T1000 (cell line): Measurements from ENCODE around the gene INPP4B.
A peak's percentile ranks its signal among the peaks of the same experiment; 100 is the strongest.

ENCODE experiments used
- DNase-seq: peaks from one replicate; lab custom pipeline; 2025; ENCODE audit warnings: mixed read lengths; lab: John Stamatoyannopoulos, UW

The INPP4B gene

DNA sequence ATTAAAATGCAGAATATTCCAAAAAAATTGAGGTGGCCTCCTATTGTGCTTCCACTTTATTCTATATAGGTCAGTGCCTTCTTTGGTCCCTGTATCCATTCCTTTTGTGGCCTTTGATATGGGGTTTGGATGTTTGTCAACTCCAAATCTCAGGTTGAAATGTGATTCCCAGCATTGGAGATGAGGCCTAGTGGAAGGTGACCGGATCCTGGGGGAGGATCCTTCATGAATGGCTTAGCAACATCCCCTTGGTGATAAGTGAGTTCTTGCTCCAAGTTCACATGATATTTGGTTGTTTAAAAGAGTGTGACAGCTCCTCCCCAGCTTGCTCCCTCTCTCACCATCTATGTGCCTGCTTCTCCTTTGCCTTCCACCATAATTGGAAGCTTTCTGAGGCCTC, 380.6 kb downstream of the INPP4B start:
- no peak for DNase-seq

DNA sequence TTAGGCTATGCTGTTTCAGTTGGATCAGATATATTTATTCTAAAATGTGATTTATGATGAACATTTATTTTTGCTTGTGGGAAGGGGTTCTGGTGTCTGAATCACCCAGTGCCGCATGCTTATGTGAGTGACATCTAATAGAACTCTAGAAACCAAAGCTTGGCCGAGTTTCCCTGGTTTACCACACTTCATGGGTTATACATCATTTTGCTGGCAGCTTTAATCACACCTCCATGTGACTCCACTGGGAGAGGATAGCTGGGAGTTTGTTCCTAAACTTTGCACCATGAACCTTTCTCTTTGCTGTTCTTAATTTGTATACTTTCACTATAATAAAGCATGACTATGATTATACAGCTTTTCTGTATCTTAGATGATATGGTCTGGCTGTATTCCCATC, 382.9 kb downstream of the INPP4B start:
- DNase-seq = no peak

DNA sequence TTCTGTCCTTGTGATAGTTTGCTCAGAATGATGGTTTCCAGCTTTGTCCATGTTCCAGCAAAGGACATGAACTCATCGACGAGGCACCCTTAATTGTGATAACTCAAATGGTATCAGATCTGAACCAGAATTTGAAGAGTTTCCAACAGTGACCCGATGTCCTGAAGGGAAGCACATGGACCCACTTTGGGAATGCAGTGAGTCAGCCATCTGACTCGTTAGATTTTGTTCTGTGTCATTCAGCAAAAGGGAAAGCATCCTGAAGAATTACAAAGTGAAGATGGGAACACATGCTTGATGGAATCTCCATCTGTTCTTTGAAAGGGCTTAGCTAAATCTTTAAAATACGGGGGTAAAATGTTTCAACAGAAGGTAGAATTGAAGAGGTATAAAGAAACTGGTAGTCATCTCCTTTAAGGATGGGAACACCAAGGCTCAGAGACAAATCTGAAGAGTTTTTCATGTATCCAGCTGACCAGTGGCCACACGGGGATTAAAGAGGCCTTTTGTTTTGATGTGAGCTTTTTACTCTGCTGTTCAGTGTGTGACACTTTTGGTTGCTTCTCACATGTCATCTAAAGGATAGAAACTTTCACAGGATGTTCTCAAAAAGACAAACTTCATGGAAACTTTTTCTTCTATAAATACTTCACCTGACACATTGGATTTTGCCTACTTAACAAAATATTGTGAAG, 393.8 kb downstream of the INPP4B start:
- no peak for DNase-seq

DNA sequence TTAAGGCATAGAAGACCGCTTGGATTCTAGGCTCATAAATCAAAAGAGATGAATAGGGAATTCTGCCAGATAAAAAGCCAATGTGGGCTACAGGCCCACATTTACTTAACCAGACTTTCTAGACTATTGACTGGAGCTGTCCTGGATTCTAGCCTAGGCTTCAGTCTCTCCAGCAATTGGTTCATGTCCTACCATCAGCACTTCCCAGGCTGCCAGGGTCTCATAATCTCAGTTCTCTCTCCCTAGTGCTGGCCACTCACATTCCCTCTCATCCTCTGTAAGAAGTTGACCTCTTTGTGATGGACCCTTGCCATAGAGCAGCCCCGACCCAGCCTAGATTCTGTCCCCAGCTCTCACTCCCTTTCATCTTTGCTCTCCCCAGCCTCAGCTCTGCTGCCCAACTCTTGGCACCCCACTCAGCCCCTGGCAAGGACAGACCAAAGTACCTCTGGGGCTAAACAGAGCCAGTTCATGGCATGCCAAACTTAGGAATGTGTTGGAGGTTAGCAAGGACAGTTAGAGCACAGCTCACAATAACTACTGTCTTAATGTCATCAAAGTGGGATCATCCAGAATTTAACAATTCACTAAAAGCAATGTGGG, 396.2 kb downstream of the INPP4B start:
- DNase-seq = no peak

DNA sequence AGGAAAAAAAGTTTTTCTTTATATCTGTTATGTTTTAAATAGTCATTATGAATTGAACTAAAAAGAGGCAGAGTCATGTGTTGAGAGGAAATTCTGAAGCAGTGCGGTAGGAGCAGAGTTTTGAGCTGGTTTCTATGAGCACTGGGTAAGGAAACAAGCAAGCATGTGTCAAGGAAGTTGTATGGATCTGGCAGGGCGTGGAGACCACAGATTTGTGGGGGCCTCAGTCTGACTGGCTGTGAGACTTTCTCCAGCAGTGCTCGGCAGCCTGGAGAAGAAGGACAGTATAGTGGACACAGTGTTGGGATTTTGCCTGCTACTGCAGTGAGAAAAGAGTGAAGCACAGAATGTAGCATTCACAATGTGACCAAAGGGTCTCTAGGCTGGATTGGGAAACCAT, 399.1 kb downstream of the INPP4B start:
- no peak for DNase-seq

DNA sequence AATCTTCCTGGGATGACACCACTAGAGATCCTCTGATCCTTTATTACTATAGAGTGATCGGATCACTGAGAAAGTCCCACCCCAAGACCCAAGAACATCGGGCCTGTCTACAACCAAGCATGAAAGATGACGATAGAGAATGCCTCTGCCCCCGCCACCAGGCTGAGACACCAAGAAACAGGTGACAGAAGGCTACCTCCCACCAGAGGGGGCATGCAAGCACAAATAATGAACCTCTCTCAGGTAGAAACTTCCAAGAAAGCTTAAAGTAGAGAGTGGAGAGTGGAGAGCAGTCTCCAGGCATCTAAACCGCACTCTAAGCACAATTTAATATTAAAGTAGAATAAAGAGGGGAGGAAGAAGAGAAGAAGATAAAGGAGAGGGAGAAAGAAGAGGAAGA, 402.6 kb downstream of the INPP4B start:
- no peak for DNase-seq

DNA sequence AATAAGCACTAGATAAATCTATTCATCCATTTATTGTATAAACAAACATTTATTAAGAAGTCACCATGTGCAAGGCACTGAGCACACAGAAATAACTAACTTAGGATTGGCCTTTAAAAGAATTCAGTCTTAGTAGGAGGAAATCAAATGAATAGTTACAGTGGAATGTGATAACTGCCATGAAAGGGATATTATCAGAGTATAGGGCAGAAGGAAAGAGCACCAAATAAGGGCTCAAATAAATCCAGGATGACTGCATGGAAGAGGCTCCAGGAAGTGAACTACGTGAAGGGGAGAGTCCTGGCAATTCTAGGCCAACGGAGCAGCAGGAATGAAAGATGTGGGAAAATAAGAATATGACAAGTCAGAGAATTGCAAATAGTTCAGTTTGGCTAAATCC, 406.0 kb downstream of the INPP4B start:
- DNase-seq = no peak

DNA sequence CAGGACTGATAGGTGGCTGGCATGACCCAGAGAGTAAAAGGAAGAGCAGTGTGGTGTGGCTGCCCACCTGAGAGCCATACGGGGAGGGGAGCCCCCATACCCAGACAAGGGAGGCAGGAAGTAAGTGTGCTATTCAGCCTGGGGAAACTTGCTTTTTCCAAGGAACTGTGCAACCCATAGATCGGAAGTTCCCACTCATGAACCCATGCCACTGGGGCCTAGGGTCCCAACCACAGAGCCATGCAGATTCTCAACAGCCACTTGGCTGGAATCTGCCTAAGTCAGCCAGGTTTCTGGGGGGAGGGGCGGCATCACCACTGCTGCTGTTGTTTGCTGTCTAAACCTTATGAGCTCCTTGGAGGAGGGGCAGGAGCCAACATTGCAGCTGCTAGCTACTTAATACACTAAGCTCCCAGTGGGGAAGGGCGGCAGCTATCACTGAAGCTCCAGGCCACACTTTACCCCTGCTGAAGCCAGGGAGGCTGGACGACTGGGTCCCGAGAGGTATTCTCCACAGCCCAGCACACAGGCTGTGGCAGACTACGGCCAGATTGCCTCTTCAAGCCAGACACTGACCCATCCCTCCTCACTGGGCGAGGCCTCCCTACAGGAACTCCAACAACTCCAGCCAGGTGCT, 410.4 kb downstream of the INPP4B start:
- no peak for DNase-seq

DNA sequence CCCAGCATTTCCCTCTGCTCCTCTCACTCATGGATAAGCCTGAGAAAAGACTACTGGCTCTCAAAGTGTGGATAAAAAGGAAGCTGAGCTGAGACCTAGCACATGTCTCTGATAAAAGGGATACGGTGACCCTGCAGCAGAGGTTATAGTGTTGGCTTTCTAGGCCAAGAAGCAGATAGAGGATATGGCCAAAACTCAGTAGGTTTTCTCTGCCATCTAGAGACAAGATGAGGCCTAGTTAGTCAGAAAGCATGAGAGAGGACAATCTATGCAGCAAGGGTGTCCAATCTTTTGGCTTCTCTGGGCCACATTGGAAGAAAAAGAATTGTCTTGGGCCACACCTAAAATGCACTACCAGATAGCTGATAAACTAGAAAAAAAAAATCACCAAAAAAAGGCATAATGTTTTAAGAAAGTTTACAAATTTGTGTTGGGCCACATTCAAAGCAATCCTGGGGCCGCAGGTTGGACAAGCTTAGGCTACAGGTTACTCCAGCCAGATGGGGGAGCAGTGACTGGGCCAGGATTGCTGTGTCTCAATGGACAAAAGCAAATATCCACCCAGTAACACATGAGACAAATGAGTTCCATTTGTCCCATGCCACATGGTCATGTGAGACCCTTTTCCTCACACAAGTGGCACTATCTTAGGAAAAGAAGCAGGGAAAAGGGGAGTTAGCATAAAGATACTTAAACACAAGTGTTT, 411.4 kb downstream of the INPP4B start:
- DNase-seq = no peak

DNA sequence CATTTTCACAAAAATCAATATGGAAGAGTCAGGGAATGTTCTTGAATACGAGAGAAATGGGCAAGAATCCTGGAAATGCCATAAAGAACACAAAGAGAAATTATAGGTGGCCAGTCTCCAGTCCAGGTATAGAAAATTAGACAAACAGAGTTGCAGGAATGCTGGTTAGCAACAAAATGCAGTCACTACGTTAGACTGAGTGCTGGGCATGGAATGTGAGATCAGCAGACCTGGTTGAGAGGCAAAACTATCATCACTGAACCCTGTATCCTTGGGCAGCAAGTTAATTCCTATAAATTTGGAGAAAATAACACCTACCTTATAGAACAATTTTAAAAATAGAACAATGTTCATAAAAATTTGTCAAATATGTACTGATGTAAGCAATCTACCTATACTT, 417.4 kb downstream of the INPP4B start:
- DNase-seq = no peak

DNA sequence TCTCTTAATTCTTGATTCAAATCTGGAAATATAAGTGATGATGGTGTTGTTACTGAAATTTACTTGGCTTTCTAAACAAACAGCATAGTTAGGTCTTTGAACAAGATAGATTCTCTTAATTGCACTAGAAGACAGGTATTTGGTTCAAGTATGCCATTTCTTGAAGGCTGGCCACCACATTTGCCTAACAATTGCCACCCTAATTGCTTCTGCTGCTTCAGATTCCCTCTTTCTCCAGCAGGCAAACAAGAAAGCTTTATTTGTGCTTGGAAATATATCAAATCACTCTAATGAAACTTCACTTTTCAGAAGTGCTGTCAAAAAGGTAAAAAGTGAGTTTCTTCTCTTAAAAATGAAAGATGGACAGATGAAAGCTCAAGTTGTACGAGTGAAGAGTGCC, 418.6 kb downstream of the INPP4B start:
- DNase-seq = no peak

DNA sequence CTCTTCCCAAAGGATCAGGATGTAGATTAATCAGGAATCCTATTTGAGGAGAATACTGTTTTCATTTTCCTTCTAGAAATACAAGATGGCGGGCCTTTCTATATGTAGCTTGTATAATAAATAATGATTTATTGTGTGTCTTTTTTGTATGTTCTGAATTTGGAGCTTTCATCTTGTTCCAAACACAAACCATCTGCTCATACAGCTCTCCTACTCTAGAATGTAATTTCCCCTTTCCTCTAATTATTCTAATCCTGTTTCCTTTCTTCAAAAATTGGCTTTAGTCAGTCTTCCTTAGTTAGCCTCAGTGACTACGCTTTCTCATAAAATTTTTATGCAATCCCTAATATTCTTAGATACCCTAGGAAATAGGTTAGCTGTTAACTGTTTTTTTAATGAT, 422.2 kb downstream of the INPP4B start:
- no peak for DNase-seq

DNA sequence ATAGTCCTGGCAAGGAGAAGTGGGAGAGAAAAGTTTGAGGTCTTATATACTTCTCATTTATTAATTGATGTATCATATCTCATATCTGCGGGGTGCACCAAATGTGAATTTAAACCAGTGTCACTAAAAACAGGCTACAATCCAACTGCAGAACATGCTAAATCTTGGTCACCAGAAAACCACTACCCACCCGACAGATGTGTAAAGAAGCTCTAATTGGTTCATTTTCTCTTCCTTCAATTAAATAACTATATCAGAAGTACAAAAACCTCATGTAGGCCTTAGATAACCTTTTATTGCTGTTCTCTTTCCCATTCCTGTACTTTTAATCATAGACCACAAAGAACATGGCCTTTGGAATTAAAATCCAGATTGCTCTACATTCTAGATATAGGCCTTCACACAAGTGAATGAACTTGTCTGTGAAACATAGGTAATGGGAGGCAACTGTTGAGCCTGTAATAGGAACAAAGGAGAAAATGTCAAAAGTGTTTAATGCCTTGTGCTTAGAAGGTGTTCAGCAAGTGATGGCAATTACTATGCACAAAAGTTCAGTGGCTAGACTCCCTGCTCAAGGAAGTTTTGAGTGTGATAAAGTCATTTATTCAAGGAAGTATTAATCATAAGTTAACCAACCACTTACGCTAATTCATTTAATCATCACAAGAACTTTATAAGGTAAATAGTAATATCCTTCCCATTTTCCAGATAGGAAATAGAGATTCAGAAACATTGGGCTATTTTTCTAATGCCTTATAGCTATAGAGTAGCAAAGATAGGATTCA, 425.6 kb downstream of the INPP4B start:
- DNase-seq = no peak

DNA sequence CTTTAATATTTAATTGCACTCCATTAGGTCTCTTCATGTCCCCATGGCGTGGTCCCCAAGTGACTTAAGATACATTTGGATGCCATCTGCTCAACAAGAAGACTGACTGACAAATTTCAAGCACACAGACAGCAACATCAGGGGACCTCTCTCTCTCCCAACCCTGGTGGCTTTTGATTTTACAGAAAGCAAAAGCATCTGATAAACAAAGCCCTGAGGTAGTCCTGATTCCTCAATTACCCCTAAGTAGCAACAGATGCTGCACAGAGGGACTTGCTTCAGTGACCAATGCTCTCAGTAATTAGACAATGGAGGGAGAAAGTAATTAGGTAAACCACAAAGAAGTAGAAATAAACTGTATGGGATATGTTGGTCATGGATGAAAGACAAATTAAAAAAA, 426.4 kb downstream of the INPP4B start:
- no peak for DNase-seq

DNA sequence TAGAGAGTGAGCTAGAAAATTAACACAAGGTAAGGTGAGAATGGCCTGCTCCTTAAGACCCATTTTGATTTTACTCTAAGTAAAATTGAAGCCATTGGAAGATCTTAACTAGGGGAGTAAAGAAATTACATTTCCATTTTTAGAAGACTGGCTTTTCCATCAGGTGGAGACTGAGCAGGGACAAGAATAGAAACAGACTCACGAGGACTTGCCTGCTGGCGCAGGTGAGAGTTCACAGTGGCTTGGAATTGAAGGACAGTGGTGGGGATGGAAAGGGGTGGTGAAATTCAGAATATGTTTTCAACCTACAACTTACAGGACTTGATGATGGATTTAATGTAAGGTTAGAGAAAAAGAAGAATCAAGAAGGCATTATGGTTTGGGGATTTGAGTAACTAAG, 427.4 kb downstream of the INPP4B start:
- DNase-seq = no peak

DNA sequence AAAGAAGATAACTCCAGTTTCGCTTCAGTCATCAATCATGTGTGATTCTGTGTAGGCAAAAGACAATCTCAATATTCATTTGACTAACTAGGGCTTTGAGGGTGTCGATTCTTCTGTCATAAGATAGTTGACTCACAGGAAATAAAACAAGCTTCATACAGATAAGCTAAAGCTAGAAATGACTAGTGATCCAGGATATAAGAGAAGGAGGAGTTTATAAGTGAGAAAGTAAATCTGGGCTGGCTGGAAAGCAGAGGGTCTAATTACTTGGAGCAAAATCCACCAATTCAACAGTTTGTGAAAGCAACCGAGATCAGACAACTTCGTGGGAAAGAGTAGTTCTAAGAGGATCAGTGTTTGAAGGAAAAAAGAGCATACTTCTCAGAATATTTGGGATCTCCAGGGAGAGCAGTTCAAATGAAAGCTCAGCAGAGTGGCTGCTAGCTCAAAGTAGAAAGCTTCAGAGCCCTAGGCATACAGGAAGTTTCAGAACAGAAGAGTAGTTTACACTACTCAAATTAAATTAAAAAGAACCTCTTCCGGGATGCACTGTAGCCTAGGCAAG, 429.3 kb downstream of the INPP4B start:
- no peak for DNase-seq

DNA sequence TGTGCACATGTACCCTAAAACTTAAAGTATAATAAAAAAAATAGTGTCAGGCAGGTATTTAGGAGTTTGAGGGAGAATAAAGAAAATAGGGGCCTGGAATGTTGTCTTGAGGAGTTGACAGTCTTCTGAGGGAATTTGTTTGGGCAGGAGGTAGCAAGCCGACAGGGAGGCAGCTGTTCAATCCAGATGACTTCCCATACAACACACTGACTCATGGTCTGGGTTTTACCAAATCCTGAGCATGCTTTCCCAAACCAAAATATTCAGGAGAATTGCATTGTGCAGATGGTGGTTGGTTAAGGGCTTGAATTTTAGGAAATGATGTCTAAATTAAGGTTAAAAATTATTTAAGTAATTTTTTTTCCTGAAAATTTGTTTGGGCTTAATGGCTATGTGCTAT, 430.0 kb downstream of the INPP4B start:
- no peak for DNase-seq

DNA sequence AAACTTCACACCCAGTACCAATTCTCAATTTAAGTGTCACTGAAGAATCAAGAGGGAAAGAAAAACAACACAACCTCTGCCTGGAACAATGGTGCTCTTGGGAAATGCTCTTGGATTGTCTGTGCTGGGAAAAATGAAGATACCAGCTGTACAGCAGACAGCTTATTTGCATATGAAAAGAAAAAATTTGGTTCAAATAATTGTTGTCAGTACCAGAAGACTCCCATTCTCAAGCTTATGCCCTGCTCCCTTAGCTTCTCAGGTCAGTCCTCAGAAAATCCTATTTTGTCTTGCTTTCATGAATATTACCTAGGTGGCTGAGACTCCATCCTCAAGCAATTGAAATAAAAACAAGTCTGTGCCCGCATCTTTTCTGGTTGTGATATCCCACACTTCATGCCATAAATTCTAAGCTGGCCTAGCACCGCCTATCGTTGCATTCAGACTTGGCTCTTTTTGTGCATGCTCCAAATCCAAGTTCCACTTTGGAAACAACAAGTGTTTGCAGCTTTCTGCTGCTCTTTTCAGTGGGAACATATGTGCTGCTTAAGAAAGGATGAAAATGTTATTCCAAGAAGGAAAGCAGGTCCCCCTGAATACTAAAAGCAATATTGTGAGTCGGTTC, 431.6 kb downstream of the INPP4B start:
- DNase-seq = no peak

DNA sequence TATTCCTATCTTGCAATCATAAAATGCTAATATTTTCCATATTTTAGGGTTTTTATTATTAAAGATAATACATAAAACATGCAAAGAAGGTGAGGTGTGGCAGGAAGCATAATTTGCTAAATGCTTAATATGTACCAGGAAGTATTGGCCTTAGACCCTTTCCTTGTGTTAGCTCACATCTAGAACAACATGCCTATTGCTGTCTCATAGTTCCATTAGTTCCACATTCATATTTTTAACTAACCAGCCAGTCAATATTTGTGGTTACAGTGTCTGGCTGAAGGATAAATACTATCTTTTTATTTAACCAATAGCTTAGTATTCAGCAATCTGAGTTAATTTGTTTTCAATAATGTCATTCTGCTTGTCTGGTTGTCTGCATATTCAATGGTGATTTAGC, 432.6 kb downstream of the INPP4B start:
- DNase-seq = no peak

DNA sequence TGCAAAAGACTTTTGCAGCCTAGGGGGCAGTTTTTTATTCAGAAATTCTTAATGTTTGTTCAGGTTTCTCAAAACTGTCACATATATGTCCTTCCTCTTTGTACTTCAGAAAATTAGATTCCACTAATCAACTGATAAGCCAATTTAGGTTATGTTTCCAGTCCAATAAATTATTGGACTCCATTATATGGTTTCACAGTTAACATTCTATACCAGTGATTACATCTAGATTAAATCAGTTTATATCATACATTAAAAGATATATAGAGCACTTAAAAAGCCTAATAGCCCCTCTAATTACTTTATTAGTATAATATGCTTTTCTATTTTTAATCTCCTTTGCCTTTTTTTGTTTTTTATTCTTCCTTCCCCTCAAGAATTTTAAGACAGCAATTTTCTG, 434.1 kb downstream of the INPP4B start:
- DNase-seq = no peak

DNA sequence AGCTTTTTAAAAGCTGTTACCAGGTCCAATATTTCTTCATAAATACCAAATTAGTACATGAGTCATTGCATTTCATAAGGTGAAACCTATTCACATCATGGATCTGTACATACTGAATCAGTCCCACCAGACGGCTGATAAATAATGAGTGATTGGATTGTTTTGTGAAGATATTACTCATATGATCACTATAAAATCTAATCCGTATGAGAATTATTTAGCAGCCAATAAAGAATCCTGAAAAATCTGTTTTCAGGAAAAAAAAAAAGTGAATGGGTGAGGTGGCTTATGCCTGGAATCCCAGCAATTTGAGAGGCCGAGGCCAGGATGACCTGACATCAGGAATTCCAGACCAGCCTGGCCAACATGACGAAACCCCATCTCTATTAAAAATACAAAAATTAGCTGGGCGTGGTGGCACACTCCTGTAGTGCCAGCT, 438.1 kb downstream of the INPP4B start:
- DNase-seq = peak; percentile 44
